ENCODE results near the gene SPANXN3.
"Not testable (repeated sequence)": the region's sequence is repeated elsewhere in the genome, so short reads cannot be mapped to it uniquely, and the experiment has no call there.

The SPANXN3 gene

GRCh38 chrX:143517375-143517774 lies at the start of gene SPANXN3:
TSS of gene SPANXN3 (minus strand) at chrX:143517475. CDS start at chrX:143517391, 84 bp downstream.
- DNase-seq = not testable (repeated sequence)

GRCh38 chrX:143536176-143536575 lies 18.9 kb upstream of the SPANXN3 start:
- no peak for DNase-seq

GRCh38 chrX:143502196-143502595 lies 15.1 kb downstream of the SPANXN3 start:
- not testable (repeated sequence) for DNase-seq

DNA sequence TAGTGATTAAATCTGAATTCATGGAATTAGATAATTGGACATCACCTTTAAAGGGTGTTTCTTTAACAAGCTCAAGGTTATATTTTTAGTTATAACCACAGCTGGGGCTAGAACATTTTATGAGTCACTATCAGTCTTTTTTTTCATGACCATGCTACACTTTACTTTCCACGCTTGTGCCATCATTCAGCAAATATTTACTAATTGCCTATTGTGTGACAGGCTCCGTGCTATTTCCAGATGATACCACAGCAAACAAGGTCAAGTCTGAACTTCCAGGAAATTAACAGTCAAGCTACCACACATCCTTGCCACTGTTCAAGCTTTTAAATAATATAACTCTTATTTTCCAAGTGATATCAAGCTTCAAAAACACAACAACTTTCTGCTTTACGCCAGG lies 16.5 kb downstream of the SPANXN3 start:
- DNase-seq = no peak

DNA sequence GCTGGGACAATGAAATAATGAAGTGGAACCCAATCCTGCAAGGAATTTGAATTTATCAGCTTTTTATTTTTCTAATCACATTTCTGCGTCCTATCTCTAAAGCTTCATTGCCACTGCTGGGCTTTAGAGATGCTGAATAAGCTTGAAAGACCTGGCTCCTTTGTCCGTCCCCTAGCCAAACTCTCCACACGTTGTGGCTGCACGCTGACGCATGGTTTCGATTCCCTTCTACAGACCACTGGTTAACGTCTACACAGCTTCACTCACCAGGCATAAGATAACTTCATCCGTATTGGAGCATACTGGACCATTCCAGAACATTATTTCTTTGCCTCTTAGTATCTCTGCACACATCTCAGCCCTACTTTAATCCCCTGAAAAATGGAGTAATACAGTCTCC lies 31.2 kb downstream of the SPANXN3 start:
- DNase-seq = no peak

- DNase-seq = no peak
Observed at GRCh38 chrX:143476751-143477150, 40.5 kb downstream of the SPANXN3 start.

- DNase-seq = no peak
Observed at GRCh38 chrX:143472347-143472938, 44.8 kb downstream of the SPANXN3 start.

GRCh38 chrX:143466130-143466529 lies 51.1 kb downstream of the SPANXN3 start:
- no peak for DNase-seq

- DNase-seq = no peak
Observed at GRCh38 chrX:143462696-143463095, 54.6 kb downstream of the SPANXN3 start.

DNA sequence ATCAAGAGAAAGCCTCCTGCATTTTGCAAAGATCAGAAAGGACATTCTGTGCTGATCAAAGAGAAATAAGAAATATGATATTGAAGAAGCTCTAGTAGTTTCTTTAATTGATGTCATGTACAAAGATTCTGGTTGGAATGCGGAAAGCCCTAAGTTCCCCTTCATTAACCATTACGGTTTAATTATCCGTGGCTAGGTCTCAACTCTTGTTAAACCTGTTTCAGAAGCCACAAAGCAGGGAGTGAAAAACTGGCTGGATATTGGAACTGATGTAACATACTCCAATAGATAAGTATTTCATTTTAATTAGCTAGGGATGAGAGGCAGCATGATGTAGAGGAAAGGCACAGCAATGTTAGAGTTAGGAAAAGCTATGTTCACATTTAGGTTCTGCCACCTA lies 55.7 kb downstream of the SPANXN3 start:
- DNase-seq = no peak

Data from GF-D8 (cell line).